ENCODE measurements around the gene MOB3B.
"Not testable (repeated sequence)": the region's sequence is repeated elsewhere in the genome, so short reads cannot be mapped to it uniquely, and the experiment has no call there.

The MOB3B gene

DNA sequence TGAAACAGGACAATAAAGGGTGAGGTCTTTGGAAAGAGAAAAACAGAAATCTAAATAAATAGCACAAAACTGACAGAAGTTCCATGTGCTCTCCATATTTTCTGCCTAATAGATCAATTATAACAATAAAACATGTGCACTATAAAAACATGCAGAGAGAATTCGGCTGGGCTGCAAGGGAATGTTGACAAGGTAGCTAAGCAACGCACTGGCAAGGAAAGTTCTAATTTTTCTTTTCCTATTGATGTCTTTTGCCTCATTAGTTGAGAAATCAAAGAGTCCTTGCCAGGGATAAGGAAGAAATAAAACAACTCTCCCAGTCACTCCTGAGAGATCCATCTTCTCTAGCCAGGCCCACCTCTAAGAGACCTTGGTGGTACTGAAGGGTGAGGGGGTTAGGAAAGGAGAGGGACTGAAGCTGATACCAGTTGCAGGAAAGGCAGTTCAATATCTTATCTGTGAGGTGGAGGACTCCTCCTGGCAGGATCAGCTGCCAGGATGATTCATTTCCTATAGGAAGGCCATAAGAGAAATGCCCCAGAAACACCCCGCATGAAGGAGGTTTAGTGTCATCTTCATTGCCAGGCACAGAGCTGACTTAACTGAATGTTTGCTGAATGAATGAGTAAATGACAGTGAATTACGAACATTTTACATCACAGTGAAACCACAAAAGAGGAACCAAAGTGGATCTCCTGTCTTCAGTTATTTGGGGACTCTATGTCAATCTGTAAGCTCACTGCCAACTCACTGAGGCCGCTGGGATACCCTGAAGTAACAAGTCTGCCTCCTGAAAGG is 69.2 kb downstream of the MOB3B start:
- Histone ChIP-seq H3K4me1 (ENCODE audit: control insufficient read depth, low read depth, low read length) (peaks cover 12% of the 10 kb centered on the region), H3K9ac (ENCODE audit: low read length) (no peak overlapping the region), H3K36me3 (ENCODE audit: control insufficient read depth, low read depth, low read length) (peaks cover 2% of the 10 kb centered on the region), H3K27ac (ENCODE audit: low read length) (no peak overlapping the region), H3K27me3 (ENCODE audit: control insufficient read depth, insufficient read depth, low read length) (no peaks in the 10 kb centered on the region), H3K4me3 (ENCODE audit: low read length) (no peak overlapping the region), H3K9me3 (ENCODE audit: control insufficient read depth, low read depth, low read length) (no peaks in the 10 kb centered on the region)

DNA sequence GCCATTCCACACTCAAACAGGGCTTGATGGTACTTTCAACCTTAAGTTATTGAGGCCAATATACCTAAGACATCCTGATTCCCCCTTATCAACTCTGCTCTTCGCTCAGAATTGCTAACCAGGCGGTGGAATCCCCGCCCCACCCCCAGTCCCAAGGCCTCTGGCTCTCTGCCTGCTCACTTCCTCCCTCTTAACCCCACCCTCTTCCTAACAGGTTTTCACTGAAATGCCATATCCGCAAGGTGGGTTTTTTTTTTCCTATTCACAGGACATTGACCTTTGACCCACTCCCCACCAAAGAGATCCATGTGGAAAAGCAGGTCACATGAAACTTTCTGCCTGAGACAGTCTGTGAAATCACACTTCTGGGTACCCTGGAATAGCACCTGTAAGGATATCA is 72.2 kb downstream of the MOB3B start:
- no peaks in the 10 kb centered on the region for H3K27me3 ChIP-seq (ENCODE audit: control insufficient read depth, insufficient read depth, low read length)
- no peak overlapping the region for H3K27ac ChIP-seq (ENCODE audit: low read length)
- H3K4me3 ChIP-seq (ENCODE audit: low read length) = no peak overlapping the region
- no peak overlapping the region for H3K9ac ChIP-seq (ENCODE audit: low read length)
- H3K4me1 ChIP-seq (ENCODE audit: control insufficient read depth, low read depth, low read length) = peaks cover 19% of the 10 kb centered on the region
- peaks cover 13% of the 10 kb centered on the region for H3K36me3 ChIP-seq (ENCODE audit: control insufficient read depth, low read depth, low read length)
- H3K9me3 ChIP-seq (ENCODE audit: control insufficient read depth, low read depth, low read length) = no peaks in the 10 kb centered on the region

DNA sequence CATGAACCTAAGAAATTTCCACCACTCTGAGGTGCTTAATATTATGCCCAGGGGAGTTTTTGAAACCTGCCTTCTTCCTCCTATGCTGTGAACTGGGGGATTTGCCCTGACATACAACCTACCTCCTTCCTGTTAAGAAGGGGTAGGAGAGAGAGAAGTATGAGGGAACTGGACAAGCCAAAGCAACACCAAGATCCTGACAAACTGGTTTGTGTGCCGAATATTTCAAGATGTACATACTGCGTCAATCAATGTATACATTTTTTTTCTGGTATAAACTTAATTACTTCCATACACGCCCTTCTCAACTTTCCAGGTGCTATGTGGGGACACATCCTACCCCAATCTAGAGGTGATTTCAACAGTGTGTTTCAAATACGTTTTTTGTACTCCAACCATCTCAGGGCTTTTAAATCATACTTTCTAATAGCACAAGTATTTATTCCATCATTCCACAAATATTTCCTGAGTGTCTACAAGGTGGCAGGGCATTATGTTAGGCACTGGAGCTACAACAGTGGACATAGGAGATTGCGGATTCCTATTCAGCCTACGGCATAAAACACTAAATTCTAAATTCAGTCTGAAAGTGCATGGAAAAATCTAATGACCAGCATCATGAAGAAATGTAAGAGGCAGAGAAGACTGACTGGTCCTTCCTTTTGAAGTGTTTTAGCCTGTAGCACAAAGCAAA is 75.6 kb downstream of the MOB3B start:
- Histone ChIP-seq H3K36me3 (ENCODE audit: control insufficient read depth, low read depth, low read length) (peaks cover 13% of the 10 kb centered on the region), H3K9ac (ENCODE audit: low read length) (no peak overlapping the region), H3K27ac (ENCODE audit: low read length) (no peak overlapping the region), H3K4me3 (ENCODE audit: low read length) (no peak overlapping the region), H3K4me1 (ENCODE audit: control insufficient read depth, low read depth, low read length) (peaks cover 33% of the 10 kb centered on the region), H3K27me3 (ENCODE audit: control insufficient read depth, insufficient read depth, low read length) (no peaks in the 10 kb centered on the region), H3K9me3 (ENCODE audit: control insufficient read depth, low read depth, low read length) (no peaks in the 10 kb centered on the region)

DNA sequence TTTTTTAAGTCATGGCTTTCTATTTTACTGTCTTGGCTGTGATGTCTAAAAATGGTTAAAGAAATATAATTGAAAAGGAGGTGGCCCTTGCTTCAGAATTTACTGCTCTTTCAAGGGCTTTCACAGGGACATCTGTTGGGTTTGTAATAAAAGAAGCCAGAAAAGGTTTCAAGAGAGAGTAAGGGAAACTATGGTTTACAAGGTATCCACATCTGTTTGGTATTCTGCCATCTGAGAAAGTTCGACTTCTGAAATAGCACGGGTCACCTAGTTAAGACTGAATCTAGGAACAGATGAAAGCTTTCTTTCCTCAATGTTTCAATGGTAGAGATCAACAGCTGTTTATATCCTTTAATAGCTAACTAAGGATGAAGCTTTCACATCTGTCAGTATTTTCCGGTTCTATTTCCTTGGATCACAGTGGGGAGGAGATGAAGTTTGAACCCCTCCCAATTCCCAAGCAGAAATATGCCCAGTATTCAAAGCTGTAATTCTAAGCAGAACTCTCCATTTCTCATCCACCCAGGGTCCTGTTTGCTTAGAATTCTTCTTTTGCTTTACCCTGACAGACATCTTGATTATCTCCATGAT is 78.3 kb downstream of the MOB3B start:
- no peak overlapping the region for H3K4me3 ChIP-seq (ENCODE audit: low read length)
- H3K4me1 ChIP-seq (ENCODE audit: control insufficient read depth, low read depth, low read length) = peaks cover 21% of the 10 kb centered on the region
- H3K27me3 ChIP-seq (ENCODE audit: control insufficient read depth, insufficient read depth, low read length) = no peaks in the 10 kb centered on the region
- no peaks in the 10 kb centered on the region for H3K9me3 ChIP-seq (ENCODE audit: control insufficient read depth, low read depth, low read length)
- peaks cover 13% of the 10 kb centered on the region for H3K36me3 ChIP-seq (ENCODE audit: control insufficient read depth, low read depth, low read length)
- H3K27ac ChIP-seq (ENCODE audit: low read length) = no peak overlapping the region
- H3K9ac ChIP-seq (ENCODE audit: low read length) = no peak overlapping the region

DNA sequence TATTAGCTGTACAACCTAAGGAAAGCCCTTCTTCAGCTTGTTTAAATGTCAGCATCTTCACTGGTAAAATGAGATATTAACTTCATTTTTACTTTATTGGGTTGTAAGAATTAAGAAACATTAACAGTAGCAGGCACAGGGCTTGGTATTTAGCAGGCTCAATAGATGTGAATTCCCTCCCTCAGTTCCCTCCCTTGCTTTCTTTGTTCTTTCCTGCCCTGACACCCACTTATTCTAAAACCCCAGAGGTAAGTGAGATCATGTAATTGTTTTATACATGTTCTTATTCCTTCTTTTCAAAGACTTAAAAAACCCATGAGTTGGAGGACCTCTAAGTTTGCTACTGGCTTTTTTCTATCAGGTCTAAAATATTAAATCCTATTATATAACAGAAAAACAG is 78.9 kb downstream of the MOB3B start:
- no peak overlapping the region for H3K27ac ChIP-seq (ENCODE audit: low read length)
- peaks cover 23% of the 10 kb centered on the region for H3K4me1 ChIP-seq (ENCODE audit: control insufficient read depth, low read depth, low read length)
- H3K9me3 ChIP-seq (ENCODE audit: control insufficient read depth, low read depth, low read length) = no peaks in the 10 kb centered on the region
- no peak overlapping the region for H3K9ac ChIP-seq (ENCODE audit: low read length)
- H3K4me3 ChIP-seq (ENCODE audit: low read length) = no peak overlapping the region
- peaks cover 13% of the 10 kb centered on the region for H3K36me3 ChIP-seq (ENCODE audit: control insufficient read depth, low read depth, low read length)
- H3K27me3 ChIP-seq (ENCODE audit: control insufficient read depth, insufficient read depth, low read length) = no peaks in the 10 kb centered on the region

DNA sequence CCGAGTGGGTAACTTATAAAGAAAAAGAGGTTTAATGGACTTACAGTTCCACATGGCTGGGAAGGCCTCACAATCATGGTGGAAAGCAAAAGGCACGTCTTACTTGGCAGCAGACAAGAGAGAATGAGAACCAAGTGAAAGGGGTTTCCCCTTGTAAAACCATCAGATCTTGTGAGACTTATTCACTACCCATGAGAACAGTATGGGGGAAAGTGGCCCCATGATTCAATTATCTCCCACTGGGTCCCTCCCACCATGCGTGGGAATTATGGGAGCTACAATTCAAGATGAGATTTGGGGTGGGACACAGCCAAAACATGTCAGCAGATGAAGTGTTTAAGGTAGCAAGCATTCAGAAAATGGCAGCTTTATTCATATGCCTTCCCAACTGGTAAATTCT is 81.3 kb downstream of the MOB3B start:
- H3K4me3 ChIP-seq (ENCODE audit: low read length); H3K27ac ChIP-seq (ENCODE audit: low read length); H3K9ac ChIP-seq (ENCODE audit: low read length); H3K36me3 ChIP-seq (ENCODE audit: control insufficient read depth, low read depth, low read length); H3K9me3 ChIP-seq (ENCODE audit: control insufficient read depth, low read depth, low read length); H3K27me3 ChIP-seq (ENCODE audit: control insufficient read depth, insufficient read depth, low read length): not testable (repeated sequence)
- peaks cover 19% of the 10 kb centered on the region for H3K4me1 ChIP-seq (ENCODE audit: control insufficient read depth, low read depth, low read length)

DNA sequence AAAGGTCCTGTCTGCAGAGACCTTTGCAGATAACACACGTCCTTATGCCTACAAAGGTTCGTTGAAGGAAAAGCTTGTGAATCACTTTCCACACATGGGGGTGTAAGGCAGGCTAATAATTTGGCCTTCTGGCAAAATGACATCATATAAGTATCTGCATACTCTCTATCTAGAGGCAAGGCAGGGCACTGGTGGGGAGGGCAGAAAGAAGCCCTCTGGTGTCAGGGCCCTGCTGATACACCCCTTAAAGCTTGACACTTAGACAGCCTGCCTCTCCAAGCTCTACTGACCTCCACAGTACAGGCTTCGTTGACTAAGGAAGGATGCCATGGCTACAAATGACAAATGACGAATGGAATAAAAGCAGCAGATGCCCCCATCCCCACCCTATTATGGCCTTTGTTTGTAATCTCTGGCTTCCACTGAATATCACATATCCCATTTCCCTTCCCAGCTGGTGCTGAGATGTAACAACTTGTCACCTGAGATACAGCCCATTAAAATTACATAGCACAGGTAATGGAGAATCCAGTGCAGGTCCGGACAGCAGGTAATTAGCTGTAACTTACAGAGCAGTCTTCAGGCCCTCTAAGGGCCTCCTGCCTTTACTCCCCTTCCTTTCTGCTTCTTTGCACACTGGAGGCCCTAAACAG is 82.5 kb downstream of the MOB3B start:
- no peak overlapping the region for H3K9ac ChIP-seq (ENCODE audit: low read length)
- no peak overlapping the region for H3K4me3 ChIP-seq (ENCODE audit: low read length)
- H3K27ac ChIP-seq (ENCODE audit: low read length) = no peak overlapping the region
- peaks cover 19% of the 10 kb centered on the region for H3K4me1 ChIP-seq (ENCODE audit: control insufficient read depth, low read depth, low read length)
- H3K9me3 ChIP-seq (ENCODE audit: control insufficient read depth, low read depth, low read length) = no peaks in the 10 kb centered on the region
- H3K36me3 ChIP-seq (ENCODE audit: control insufficient read depth, low read depth, low read length) = no peaks in the 10 kb centered on the region
- H3K27me3 ChIP-seq (ENCODE audit: control insufficient read depth, insufficient read depth, low read length) = no peaks in the 10 kb centered on the region

DNA sequence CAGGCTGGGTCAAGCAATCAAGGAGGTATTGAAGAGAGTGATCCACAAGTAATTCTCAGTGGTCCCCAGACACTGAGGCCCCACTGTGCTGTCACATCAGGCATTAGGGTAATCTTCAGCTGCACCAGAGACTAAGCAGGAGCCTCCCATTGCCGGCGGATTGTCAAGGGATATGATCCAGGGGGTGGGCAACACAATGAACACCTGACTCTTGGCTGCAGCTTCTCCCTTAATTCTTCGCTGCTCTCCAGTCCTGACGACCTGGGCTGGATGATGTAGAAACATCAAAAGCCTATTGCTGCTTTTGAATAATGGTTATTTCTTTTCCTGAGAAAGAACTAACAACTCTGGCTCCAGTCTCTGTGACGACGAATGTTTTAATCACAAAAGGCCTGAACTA is 83.9 kb downstream of the MOB3B start:
- no peak overlapping the region for H3K4me3 ChIP-seq (ENCODE audit: low read length)
- H3K36me3 ChIP-seq (ENCODE audit: control insufficient read depth, low read depth, low read length) = no peaks in the 10 kb centered on the region
- H3K9me3 ChIP-seq (ENCODE audit: control insufficient read depth, low read depth, low read length) = no peaks in the 10 kb centered on the region
- peaks cover 13% of the 10 kb centered on the region for H3K4me1 ChIP-seq (ENCODE audit: control insufficient read depth, low read depth, low read length)
- H3K27ac ChIP-seq (ENCODE audit: low read length) = no peak overlapping the region
- H3K9ac ChIP-seq (ENCODE audit: low read length) = no peak overlapping the region
- H3K27me3 ChIP-seq (ENCODE audit: control insufficient read depth, insufficient read depth, low read length) = no peaks in the 10 kb centered on the region

DNA sequence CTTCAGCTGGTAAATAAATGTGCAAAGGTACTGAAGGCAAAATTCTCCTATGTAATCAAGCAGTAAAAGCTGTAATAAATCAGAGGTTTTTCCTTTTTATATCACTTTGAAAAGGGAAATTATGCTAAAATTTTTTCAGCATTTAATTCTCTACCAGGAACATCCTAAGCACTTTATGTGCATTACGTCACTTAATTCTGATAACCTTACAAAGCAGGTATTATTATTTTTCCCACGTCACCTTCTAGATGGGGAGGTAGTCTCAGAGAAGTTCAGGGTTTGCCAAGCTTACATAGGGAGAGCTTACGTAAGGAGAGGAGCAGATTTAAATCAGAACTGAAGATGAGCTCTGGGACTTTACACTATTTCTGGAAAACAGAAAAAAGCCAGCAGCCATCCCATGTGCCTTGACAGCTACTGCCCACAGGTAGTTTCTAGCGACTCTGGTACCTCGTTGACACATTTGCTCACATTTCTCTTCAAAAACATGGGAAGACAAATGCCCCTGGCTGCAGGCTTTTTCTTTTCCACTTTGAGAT is 84.5 kb downstream of the MOB3B start:
- H3K27ac ChIP-seq (ENCODE audit: low read length) = no peak overlapping the region
- no peaks in the 10 kb centered on the region for H3K36me3 ChIP-seq (ENCODE audit: control insufficient read depth, low read depth, low read length)
- H3K4me3 ChIP-seq (ENCODE audit: low read length) = no peak overlapping the region
- peaks cover 11% of the 10 kb centered on the region for H3K4me1 ChIP-seq (ENCODE audit: control insufficient read depth, low read depth, low read length)
- no peaks in the 10 kb centered on the region for H3K9me3 ChIP-seq (ENCODE audit: control insufficient read depth, low read depth, low read length)
- H3K27me3 ChIP-seq (ENCODE audit: control insufficient read depth, insufficient read depth, low read length) = no peaks in the 10 kb centered on the region
- H3K9ac ChIP-seq (ENCODE audit: low read length) = no peak overlapping the region

DNA sequence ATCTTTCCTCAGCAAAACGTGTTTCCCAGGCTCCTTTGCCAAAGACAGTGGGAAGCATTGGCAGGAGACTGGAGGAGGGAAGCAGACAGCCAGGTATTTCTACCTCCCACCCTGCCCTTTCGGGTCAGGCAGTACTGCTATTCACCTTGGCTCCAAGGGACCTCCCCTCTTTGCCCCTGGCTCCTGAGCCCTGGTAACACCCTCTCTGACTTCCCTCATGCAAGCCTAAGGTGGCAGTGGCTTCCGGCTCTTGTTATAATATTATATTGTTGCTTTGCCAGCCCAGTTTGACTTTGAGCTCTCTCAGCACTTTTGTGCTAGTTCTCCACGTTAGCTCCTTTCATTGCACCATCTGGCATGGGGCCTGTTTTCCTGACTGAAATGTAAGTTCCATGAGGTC is 87.2 kb downstream of the MOB3B start:
- no peaks in the 10 kb centered on the region for H3K36me3 ChIP-seq (ENCODE audit: control insufficient read depth, low read depth, low read length)
- no peaks in the 10 kb centered on the region for H3K9me3 ChIP-seq (ENCODE audit: control insufficient read depth, low read depth, low read length)
- H3K4me1 ChIP-seq (ENCODE audit: control insufficient read depth, low read depth, low read length) = peaks cover 11% of the 10 kb centered on the region
- H3K27ac ChIP-seq (ENCODE audit: low read length) = no peak overlapping the region
- H3K4me3 ChIP-seq (ENCODE audit: low read length) = no peak overlapping the region
- no peak overlapping the region for H3K9ac ChIP-seq (ENCODE audit: low read length)
- H3K27me3 ChIP-seq (ENCODE audit: control insufficient read depth, insufficient read depth, low read length) = no peaks in the 10 kb centered on the region

DNA sequence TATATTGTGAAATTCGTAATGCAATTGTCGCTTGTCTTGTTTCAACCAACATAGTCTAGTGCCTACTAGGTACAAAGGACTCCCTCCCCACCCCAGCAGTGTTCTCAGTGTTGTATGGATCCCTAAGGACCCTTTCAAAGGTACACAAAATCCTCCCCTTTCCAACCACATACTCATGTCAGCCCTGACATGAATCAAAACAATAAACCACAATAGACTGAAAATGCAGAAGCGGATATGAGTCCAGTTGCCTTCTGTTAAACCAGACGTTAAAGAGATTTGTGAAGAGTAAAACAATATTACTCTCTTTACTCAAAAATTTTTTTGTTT is 87.9 kb downstream of the MOB3B start:
- H3K27me3 ChIP-seq (ENCODE audit: control insufficient read depth, insufficient read depth, low read length) = no peaks in the 10 kb centered on the region
- H3K9ac ChIP-seq (ENCODE audit: low read length) = no peak overlapping the region
- H3K4me1 ChIP-seq (ENCODE audit: control insufficient read depth, low read depth, low read length) = peaks cover 11% of the 10 kb centered on the region
- H3K9me3 ChIP-seq (ENCODE audit: control insufficient read depth, low read depth, low read length) = no peaks in the 10 kb centered on the region
- no peaks in the 10 kb centered on the region for H3K36me3 ChIP-seq (ENCODE audit: control insufficient read depth, low read depth, low read length)
- no peak overlapping the region for H3K4me3 ChIP-seq (ENCODE audit: low read length)
- no peak overlapping the region for H3K27ac ChIP-seq (ENCODE audit: low read length)
